GM21526 (cell line): Measurements from ENCODE around the gene CDH13.

Experiments used
- ATAC-seq: cut with Tn5 transposase; IDR thresholded peaks from one replicate; pipeline ENCODE4 v1.9.1; 2021; ENCODE audit warnings: moderate library complexity; ENCODE audit not compliant: unreplicated experiment, low FRiP score

The CDH13 gene

DNA sequence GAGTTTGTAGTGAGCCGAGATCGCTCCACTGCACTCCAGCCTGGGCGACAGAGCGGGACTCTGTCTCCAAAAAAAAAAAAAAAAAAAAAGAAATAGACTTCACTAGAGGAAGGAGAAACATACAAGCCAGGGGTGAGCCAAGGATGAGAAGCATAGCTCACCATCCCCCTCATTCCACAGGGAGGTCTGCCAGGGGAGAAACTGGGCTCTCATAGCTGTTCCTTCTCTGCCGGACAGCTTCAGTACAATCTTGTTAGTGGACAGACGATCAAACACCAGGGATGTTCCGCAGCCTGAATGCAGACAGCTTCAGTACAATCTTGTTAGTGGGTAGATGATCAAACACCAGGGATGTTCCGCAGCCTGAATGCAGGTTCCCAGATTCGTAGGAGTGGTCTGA lies 509.6 kb downstream of the CDH13 start:
- no peak for ATAC-seq

DNA sequence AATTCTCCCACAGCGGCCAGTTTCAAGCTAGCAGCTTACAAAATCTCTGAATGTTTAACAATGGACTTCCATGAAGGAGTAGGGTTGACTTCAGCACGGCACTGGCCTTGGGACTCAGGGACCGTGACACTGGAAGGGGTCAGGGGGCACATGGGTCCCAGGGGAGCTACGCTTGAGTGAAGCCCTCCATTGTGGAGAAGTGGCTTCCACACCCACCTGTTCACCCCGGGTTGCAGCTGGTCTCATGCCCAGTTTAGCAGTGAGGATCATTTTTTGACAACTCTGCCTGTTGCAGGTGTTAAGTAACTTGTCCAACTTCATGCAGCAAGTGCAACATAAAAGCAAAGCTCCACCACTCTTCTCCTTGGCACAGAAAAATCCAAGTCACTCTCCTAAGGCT lies 510.2 kb downstream of the CDH13 start:
- no peak for ATAC-seq

DNA sequence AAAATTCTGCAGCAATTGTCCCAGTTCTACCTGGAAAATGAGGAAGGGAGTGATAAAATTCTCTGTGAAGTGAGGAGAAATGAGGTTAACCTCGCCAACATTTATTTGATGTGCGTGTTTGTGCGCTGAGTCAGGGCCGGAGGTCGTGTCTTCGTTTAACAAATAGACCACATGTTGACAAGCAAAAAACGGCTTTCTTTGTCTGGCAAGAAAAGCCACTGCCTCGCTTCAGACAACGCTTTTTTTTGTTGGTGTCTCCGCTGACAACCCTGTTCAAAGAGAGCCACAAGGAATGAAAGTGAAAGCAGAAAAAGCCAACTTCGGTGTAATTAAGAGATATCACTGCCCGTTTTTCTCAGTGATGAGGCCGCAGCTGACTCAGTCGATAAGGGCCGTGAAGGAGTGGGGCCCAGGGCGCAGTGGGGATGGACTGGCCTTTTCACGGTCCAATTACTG lies 510.6 kb downstream of the CDH13 start:
- ATAC-seq, result no peak

DNA sequence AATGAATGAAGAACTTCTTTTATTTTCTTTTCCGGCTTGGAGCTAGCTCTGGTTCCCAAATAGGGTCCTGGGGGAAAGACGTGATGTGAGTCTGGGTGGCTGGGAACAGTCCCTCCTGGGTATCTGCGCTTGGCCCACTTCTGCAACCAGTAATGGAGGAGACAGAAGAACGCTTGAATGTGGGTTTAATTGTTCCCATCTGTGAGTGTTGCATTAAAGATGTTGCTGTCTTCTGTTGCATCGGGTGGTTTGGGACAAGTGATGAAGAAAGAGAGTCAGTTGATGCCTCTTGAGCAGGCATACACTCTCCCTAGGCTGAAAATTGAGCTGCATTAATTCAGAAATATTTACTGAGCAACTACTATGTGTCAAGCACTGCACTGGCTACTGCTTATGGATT lies 511.1 kb downstream of the CDH13 start:
- no peak for ATAC-seq

DNA sequence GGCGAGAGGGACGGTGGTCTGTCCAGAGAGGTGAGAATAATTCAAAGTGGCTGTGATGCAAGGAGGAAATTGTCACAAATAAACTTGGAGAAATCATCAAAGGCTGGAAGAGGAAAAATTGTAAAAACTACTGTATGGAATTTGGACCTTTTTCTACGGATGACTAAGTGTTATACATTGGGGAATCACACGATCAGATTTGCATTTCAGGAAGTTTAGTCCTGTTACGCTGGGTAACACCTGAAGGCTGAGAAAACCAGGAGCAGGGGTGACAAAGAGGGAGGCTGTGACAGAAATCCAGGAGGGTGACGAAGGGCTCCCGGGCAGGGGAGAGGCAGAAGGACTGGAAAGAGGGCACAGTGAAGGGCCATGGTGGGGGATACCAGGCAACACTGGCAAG lies 511.7 kb downstream of the CDH13 start:
- ATAC-seq, result no peak

DNA sequence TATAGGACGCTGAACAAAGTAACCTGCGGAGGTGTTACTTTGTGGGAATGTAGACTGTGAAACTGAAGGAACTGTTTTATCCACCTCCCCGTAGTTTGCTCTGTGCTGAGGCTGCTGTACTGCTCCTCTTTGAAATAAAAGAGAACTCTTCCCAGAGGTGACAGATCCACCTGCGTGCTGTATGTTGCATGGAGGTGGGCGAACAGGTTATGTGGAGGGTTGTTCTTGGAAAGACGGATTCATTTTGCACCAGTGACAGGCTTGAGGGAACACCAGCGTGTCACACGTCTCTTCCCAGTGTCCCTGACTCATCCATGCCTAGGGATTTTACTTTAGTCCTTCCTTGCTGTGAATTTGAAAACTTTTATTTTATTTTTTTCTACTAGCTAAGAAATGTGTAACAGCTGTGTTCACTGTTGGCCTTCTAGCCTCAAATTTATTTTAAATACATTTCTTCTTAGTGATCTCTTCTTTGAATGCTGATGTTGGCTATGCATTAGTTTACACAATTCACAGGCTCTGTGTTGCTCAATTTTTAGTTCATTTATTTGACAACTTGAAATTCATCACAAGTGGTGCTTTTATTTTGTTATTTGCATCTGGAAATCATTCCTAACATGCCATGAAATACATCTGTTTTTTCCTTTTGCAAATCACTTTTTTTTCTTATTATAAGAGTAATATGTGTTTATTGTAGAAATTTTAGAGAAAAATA lies 512.4 kb downstream of the CDH13 start:
- no peak for ATAC-seq

DNA sequence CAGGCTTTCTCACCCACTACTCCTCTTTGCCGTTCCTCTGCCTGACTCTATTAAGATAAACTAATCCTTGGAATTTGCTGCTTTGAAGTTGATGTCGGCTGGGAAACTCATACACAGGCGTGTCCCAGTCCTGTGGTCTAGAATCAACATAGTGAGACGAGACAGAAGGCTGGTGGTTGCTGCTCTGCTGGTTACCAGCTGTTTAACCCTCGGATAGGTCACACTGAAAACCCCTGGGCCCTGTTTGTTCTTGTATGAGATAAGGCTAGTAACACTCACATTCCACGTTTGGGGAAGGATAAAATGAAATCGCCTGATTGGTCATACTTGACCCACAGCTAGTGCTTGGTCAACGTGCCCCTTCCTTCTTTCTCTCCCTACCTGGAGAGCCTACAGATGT lies 517.0 kb downstream of the CDH13 start:
- no peak for ATAC-seq

DNA sequence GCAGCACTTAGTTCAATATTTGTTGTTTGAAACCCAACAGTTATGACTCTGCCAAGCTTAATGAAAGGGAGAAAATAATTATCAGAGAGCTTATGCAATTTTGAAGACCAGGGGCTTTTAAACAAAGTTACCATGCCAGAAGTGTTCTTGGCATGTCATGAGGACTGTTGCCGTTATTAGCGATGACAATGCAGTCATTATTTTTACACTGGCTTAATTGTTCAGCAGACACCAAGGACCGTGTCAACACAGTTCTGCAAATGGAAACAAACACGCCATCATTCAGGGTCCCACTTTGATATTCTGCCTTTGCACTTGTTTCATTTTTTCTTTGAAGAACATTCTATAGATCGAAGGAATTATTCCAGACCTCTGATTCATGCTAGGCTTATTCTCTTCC lies 518.5 kb downstream of the CDH13 start:
- ATAC-seq, result no peak

DNA sequence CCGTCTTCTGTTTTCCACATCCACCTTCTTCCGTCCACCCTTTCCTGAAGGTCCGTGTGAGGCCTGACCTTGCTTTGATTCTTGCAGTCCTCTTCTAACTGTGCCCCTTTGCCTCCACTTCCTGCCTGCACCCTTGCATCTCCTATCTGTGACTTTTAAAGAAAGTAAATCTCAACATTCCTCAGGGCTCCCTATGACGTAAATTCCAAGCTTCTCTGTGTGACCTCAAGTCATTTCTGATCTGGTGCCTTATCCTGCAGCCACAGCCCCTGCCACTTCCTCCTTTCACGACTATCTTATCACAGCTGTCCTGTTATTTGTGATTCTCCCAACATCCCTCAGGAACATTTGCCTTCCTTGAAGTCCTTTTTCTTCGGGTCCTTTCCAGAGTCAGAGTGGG lies 520.5 kb downstream of the CDH13 start:
- ATAC-seq, result no peak

DNA sequence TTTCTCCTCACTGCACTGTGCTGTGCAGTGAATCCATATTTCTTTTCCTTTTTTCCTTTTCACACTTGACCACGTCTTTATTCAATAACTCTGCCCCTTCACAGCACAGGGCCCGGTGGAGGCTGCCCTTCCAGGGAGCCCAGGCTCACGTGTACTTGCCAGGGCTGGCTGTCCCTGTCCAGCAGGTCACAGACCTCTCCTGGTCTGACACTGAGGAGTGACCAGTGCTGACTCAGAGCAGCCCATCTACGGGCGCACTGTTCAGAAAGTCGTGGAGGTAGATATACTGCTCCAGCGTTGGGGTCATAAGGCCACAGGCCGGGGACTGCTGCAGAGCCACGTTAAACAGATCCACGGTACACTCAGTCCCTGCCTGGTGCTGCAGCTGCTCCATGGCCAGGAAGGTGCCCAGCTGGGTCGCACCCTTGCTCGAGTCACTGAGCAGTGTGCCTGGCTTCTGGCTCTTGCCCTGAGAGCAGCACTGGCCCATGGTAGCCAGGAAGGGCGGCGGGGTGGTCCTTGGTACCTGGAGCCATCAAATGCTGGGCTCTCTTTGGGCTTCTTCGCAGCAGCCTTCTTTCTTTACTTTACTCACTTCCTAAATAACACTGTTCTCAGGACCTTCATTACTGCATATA lies 531.7 kb downstream of the CDH13 start:
- ATAC-seq, result no peak

DNA sequence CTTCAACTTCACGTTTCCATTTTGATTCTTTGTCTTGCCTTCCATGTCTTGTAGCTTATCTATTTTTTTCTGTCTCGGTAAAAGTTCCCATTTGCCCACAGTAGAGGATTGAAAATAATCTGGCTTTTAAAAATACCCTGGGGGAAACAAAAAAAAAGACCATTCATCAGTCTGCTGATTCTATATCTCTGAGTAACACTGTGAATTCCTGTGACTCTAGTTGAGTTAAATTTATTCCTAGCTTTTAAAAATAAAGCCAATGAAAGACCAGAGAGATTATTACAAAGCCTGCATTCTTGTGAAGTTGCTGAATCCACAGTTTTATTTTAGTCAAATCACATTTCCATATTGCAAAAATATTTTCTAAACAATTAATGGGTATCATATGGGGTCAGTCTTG lies 532.3 kb downstream of the CDH13 start:
- ATAC-seq, result no peak

DNA sequence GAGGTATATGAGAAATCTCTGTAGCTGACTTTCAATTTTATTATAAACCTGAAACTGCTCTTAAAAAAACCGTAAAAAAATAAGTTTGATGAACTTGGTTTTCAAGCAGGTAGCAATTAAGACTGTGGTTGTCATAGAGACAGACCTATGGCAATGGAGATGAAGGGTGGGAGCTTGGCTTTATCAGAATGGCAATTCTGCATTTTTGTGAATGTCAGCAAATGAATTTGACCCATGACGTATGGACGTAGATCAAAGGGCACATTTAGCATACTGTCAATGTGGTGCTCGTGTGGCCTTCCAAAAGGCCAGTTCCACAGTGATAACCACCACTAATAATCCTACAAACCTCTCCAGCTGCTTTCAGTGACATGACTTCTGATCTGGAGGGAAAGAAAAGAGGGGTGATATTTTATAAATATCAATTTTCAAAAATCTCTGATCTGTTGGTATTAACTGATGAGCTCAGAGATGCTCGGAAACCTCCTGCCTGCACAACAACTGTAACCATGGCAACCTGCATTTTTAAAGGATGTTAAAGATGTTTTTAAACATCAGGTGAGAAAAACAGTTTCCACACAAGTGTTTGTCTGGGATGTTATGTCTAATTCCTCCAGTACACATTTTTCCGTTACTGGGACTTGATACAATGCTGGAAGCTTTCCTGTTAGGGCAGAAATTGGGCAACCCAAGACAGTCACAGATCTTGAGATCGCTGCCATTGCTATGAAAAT lies 533.7 kb downstream of the CDH13 start:
- no peak for ATAC-seq

DNA sequence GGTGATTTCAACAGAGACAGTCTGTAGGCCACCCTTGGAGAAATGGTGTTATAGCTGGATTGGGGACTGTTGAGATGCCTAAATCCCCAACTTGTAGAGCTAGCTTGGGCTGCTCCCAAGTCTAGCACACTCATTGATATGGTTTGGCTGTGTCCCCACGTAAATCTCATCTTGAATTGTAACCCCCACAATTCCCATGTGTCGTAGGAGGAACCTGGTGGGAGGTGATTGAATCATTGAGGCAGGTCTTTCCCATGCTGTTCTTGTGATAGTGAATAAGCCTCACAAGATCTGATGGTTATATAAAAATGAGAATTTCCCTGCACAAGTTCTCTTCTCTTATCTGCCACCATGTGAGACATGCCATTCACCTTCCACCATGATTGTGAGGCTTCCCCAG lies 536.0 kb downstream of the CDH13 start:
- no peak for ATAC-seq

DNA sequence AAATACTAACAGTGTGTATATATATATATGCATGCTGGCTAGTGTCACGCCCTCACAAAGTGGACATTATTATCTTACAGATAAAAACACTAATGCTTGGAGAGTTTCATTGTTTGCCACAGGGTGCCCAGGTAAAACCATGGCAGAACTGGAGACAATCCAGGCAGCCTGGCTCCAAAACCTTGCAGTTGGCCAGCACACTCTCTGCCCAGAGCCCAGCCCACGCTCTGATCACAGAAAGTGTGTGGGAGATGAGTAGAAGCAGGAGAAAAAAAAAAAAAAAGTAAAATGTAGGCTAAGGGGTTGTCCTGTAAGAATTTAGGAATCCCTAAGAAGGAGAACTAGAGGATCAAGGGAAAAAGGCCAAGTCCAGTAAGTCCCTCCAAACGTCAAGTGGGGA lies 538.0 kb downstream of the CDH13 start:
- no peak for ATAC-seq

DNA sequence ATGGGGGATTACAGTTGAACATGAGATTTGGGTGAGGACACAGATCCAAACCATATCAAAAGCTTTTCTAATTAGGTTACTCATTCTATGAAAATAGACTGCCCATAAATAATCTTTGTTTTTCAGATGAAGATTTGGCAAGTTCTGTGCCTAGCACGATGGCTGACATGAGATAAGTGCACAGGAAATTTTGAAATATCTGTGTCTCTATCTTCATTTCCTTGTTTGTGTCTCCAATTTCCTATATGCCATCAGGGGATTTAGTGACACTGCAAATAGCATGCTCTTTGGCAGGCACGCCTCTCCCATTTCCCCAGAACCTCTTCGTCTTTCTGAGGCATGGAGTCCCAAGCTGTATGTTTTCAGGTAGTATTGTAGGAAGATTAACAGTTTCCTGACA lies 544.6 kb downstream of the CDH13 start:
- ATAC-seq, result no peak

DNA sequence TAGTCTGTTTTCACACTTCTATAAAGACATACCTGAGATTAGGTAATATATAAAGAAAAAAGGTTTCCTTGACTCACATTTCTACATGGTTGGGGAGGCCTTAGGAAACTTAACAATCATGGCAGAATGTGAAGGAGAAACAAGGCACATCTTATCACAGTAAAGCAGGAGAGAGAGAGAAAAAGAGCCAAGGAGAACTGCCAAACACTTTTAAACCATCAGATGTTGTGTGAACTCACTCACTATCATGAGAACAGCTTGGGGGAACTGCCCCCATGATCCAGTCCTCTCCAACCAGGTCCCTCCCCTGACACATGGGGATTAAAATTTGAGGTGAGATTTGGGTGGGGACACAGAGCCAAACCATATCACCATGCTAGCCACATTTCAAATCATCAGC lies 547.9 kb downstream of the CDH13 start:
- ATAC-seq, result no peak

DNA sequence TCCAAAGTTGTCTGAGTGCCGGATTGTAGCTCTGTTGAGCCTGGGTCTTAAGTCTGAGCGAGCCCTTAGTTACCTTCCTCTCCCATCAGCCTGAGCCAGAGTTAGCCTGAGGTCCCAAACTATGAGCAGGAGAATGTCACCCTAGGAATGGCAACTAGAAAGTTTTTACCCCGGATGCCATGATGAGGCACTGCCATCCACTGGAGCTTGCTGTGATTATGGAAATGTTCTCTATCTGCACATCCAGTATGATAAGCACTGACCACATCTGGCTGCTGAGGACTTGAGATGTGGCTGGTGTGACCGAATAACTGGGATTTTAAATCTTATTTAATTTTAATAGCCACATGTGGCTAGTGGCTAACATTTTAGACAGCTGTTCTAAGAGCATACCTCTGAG lies 550.0 kb downstream of the CDH13 start:
- ATAC-seq, result no peak

DNA sequence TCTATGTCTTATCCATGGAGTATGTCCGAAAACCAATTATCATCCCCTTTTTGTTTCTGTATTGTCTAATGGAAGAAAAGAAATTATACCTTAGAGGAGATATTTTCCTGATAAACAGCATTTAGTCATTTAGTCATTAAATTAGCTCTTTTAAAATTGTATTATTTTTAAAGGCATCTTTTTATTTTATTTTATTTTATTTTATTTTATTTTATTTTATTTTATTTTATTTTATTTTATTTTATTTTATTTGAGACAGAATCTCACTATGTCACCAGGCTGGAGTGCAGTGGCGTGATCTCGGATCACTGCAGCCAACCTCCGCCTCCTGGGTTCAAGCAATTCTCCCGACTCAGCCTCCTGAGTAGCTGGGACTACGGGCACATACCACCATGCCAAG lies 559.1 kb downstream of the CDH13 start:
- no peak for ATAC-seq

DNA sequence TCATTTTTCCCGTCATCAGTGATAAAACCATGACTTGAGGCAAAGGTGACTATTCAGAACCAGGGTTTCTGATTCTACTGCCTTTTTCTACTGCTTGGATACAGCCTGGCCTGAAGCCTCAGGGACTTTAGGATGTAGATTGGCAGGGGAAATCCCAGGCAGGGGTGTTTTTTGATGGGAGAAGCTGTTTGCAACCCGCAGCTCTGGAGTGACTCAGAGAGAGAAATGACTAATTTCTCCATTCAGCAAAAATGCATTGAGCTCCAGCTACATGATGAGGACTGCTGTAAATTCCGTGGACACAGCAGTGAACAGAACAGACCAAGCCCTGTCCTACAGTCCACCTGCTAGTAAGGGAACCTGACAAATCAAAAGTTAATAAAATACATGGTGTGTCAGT lies 560.6 kb downstream of the CDH13 start:
- no peak for ATAC-seq

DNA sequence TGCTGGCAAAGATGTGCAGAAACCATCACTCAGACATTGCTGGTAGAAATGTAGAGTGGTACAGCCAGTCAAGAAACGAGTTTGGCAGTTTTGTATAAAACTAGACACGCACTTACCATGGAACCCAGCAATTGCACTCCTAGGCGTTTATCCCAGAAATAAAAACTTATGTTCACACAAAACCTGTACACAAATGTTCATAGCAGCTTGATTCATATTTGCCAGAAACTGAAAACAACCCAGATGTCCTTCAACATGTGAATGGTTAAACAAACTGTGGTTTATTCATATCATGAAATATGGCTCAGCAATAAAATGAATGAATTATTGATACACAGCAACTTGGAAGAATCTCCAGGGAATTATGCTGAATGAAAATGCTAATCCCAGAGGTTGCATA lies 570.0 kb downstream of the CDH13 start:
- ATAC-seq, result no peak

DNA sequence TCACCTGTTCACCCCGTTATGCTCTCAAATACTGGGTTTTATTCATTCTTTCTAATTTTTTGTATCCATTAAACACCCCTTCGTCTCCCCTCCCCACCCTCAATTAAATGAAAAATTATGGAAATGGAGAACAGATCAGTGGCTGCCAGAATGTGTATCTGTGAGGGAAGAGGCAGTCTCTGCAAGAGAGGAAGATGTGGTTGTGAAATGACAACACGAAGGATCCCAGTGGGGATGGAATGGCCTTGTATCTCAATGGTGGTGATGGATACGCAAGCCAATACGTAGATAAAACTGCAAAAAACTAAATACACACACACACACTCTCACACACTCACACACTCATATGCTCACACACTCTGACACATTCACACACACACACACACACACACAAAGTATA lies 570.7 kb downstream of the CDH13 start:
- ATAC-seq, result no peak

DNA sequence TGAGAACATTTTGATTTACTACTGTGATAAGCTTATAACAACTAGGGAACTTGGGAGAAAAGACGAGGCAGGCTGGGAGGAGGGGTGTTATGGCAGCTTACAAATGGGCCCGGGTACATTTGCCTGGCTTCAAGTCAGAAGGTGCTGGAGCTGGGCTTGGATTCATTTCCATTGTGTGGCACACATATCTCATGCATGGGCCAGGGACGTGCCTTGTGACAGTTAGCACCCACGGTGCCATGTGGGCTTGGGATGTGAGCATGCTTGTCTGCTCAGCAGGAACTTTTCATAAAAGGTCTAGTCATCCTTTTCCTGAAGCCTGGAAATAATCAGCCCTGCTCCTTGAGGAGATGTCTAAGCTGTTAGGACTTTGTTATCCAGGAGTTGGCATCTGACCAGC lies 572.2 kb downstream of the CDH13 start:
- no peak for ATAC-seq
